Effector memory CD8-positive, alpha-beta T cell (primary cell): ENCODE results near the gene FARP1.

Experiments
- ATAC-seq: fragments of 150-1000 bp; cut with Tn5 transposase; replicated peaks from 2 replicates; pipeline ENCODE4 v1.10.0; 2021; ENCODE audit warnings: mild to moderate bottlenecking, moderate library complexity
- DNase-seq, 3 experiments: peaks; one replicate each; pipeline ENCODE4 v3.0.0; 2021
- H3K27ac Mint-ChIP-seq, 2 donors: one replicate each; pipeline ENCODE4 v1.8.0; 2022; ENCODE audit warnings: mild to moderate bottlenecking in 2 of 2, mixed read lengths in 2 of 2, moderate library complexity in 2 of 2
- H3K27me3 Mint-ChIP-seq, 2 donors: one replicate each; pipeline ENCODE4 v1.8.0; 2022; ENCODE audit warnings: mixed read lengths in 2 of 2
- H3K36me3 Mint-ChIP-seq: one replicate; pipeline ENCODE4 v1.8.0; 2022; ENCODE audit warnings: mild to moderate bottlenecking, moderate library complexity, mixed read lengths; ENCODE audit not compliant: insufficient read depth
- H3K4me1 Mint-ChIP-seq, 2 donors: one replicate each; pipeline ENCODE4 v1.8.0; 2022; ENCODE audit warnings: low read depth in 2 of 2, mixed read lengths in 2 of 2
- H3K4me3 Mint-ChIP-seq, 2 donors: one replicate each; pipeline ENCODE4 v1.8.0; 2022; ENCODE audit warnings: mild to moderate bottlenecking in 2 of 2, mixed read lengths in 2 of 2, moderate library complexity in 2 of 2
- H3K9me3 Mint-ChIP-seq, 2 donors: one replicate each; pipeline ENCODE4 v1.8.0; 2022; ENCODE audit warnings: mixed read lengths in 2 of 2

The FARP1 gene

GRCh38 chr13:98274921-98275487, 132.1 kb downstream of the FARP1 start:
- peaks cover 0 to 2% of the 10 kb centered on the region in 2 donors for H3K4me1 Mint-ChIP-seq
- H3K9me3 Mint-ChIP-seq = no peaks in the 10 kb centered on the region
- no peak overlapping the region for H3K27ac Mint-ChIP-seq
- ATAC-seq = no peak
- H3K36me3 Mint-ChIP-seq = no peaks in the 10 kb centered on the region
- peaks cover 15 to 30% of the 10 kb centered on the region in 2 donors for H3K27me3 Mint-ChIP-seq
- H3K4me3 Mint-ChIP-seq = no peak overlapping the region
- DNase-seq = no peak

- ATAC-seq (no peak), DNase-seq (no peak)
- Mint-ChIP-seq H3K27ac (no peak overlapping the region), H3K27me3 (peaks cover 18 to 32% of the 10 kb centered on the region in 2 donors), H3K36me3 (no peaks in the 10 kb centered on the region), H3K9me3 (no peaks in the 10 kb centered on the region), H3K4me1 (peaks cover 0 to 5% of the 10 kb centered on the region in 2 donors), H3K4me3 (no peak overlapping the region)
These were observed 132.8 kb downstream of the FARP1 start for GRCh38 chr13:98275681-98276171.

GRCh38 chr13:98276486-98276885, 133.6 kb downstream of the FARP1 start:
- H3K9me3 Mint-ChIP-seq = no peaks in the 10 kb centered on the region
- no peak overlapping the region for H3K4me3 Mint-ChIP-seq
- peaks cover 13 to 26% of the 10 kb centered on the region in 2 donors for H3K27me3 Mint-ChIP-seq
- DNase-seq = no peak
- H3K4me1 Mint-ChIP-seq = peaks cover 0 to 5% of the 10 kb centered on the region in 2 donors
- no peaks in the 10 kb centered on the region for H3K36me3 Mint-ChIP-seq
- no peak overlapping the region for H3K27ac Mint-ChIP-seq
- no peak for ATAC-seq

GRCh38 chr13:98278068-98278724, 135.3 kb downstream of the FARP1 start:
- Mint-ChIP-seq H3K9me3 (no peaks in the 10 kb centered on the region), H3K27ac (no peak overlapping the region), H3K4me1 (peaks cover 0 to 5% of the 10 kb centered on the region in 2 donors), H3K36me3 (no peaks in the 10 kb centered on the region), H3K27me3 (peaks cover 11 to 13% of the 10 kb centered on the region in 2 donors), H3K4me3 (no peak overlapping the region)
- no peak for ATAC-seq
- DNase-seq = no peak

GRCh38 chr13:98279473-98280175, 136.7 kb downstream of the FARP1 start:
- peak; percentile 73 for ATAC-seq
- Mint-ChIP-seq H3K36me3 (no peaks in the 10 kb centered on the region), H3K27ac (peak overlapping the region in 1 of 2 donors; percentile 36), H3K4me3 (peak overlapping the region; percentile 26 to 42), H3K9me3 (no peaks in the 10 kb centered on the region), H3K27me3 (peaks cover 11 to 13% of the 10 kb centered on the region in 2 donors), H3K4me1 (peaks cover 0 to 5% of the 10 kb centered on the region in 2 donors)
- DNase-seq = peak in 2 of 3 experiments; percentile 1

GRCh38 chr13:98280176-98280510, 137.2 kb downstream of the FARP1 start:
- Mint-ChIP-seq H3K27me3 (peaks cover 11 to 13% of the 10 kb centered on the region in 2 donors), H3K27ac (peak overlapping the region in 1 of 2 donors; percentile 36), H3K4me3 (peak overlapping the region; percentile 26 to 42), H3K36me3 (no peaks in the 10 kb centered on the region), H3K4me1 (peaks cover 0 to 5% of the 10 kb centered on the region in 2 donors), H3K9me3 (no peaks in the 10 kb centered on the region)
- no peak for ATAC-seq
- no peak for DNase-seq

GRCh38 chr13:98284679-98285078, 141.8 kb downstream of the FARP1 start:
- DNase-seq = no peak
- Mint-ChIP-seq H3K4me3 (no peak overlapping the region), H3K9me3 (no peaks in the 10 kb centered on the region), H3K36me3 (no peaks in the 10 kb centered on the region), H3K27me3 (peaks cover 10 to 26% of the 10 kb centered on the region in 2 donors), H3K27ac (no peak overlapping the region), H3K4me1 (peaks cover 0 to 5% of the 10 kb centered on the region in 2 donors)
- no peak for ATAC-seq

GRCh38 chr13:98285317-98285716, 142.4 kb downstream of the FARP1 start:
- Mint-ChIP-seq H3K27ac (no peak overlapping the region), H3K9me3 (no peaks in the 10 kb centered on the region), H3K36me3 (no peaks in the 10 kb centered on the region), H3K4me3 (no peak overlapping the region), H3K27me3 (peaks cover 10 to 26% of the 10 kb centered on the region in 2 donors), H3K4me1 (peaks cover 0 to 1% of the 10 kb centered on the region in 2 donors)
- ATAC-seq = no peak
- DNase-seq = no peak

- Mint-ChIP-seq H3K36me3 (no peaks in the 10 kb centered on the region), H3K4me1 (no peaks in the 10 kb centered on the region), H3K4me3 (no peak overlapping the region), H3K9me3 (no peaks in the 10 kb centered on the region), H3K27me3 (peaks cover 11 to 27% of the 10 kb centered on the region in 2 donors), H3K27ac (no peak overlapping the region)
- DNase-seq = no peak
- no peak for ATAC-seq
These were observed 143.1 kb downstream of the FARP1 start for GRCh38 chr13:98285852-98286594.

- ATAC-seq (no peak), DNase-seq (no peak)
- Mint-ChIP-seq H3K27me3 (peaks cover 11 to 27% of the 10 kb centered on the region in 2 donors), H3K27ac (no peak overlapping the region), H3K4me3 (no peak overlapping the region), H3K9me3 (no peaks in the 10 kb centered on the region), H3K36me3 (no peaks in the 10 kb centered on the region), H3K4me1 (no peaks in the 10 kb centered on the region)
These were observed 143.9 kb downstream of the FARP1 start for GRCh38 chr13:98286799-98287198.

- H3K27me3 Mint-ChIP-seq = peaks cover 11 to 31% of the 10 kb centered on the region in 2 donors
- H3K4me3 Mint-ChIP-seq = no peak overlapping the region
- no peak overlapping the region for H3K27ac Mint-ChIP-seq
- DNase-seq = no peak
- H3K36me3 Mint-ChIP-seq = no peaks in the 10 kb centered on the region
- no peaks in the 10 kb centered on the region for H3K9me3 Mint-ChIP-seq
- H3K4me1 Mint-ChIP-seq = no peaks in the 10 kb centered on the region
- ATAC-seq = no peak
These were observed 145.3 kb downstream of the FARP1 start for GRCh38 chr13:98288211-98288610.

- Mint-ChIP-seq H3K27ac (no peak overlapping the region), H3K27me3 (peaks cover 11 to 37% of the 10 kb centered on the region in 2 donors), H3K4me1 (no peaks in the 10 kb centered on the region), H3K36me3 (no peaks in the 10 kb centered on the region), H3K4me3 (no peak overlapping the region), H3K9me3 (no peaks in the 10 kb centered on the region)
- no peak for DNase-seq
- ATAC-seq = no peak
These were observed 146.5 kb downstream of the FARP1 start for GRCh38 chr13:98289339-98289945.

GRCh38 chr13:98290261-98290660, 147.4 kb downstream of the FARP1 start:
- no peak overlapping the region for H3K27ac Mint-ChIP-seq
- ATAC-seq = no peak
- H3K36me3 Mint-ChIP-seq = no peaks in the 10 kb centered on the region
- no peaks in the 10 kb centered on the region for H3K9me3 Mint-ChIP-seq
- no peak overlapping the region for H3K4me3 Mint-ChIP-seq
- no peak for DNase-seq
- no peaks in the 10 kb centered on the region for H3K4me1 Mint-ChIP-seq
- peaks cover 11 to 37% of the 10 kb centered on the region in 2 donors for H3K27me3 Mint-ChIP-seq
